22Rv1 (cell line): Measurements from ENCODE around the gene FAF1.

ENCODE experiments used
- ZFX ChIP-seq: fragments of 450-650 bp; IDR thresholded peaks from 2 replicates; pipeline ENCODE4 v1.6.1; 2017; ENCODE audit warnings: antibody characterized with exemption, borderline replicate concordance
- TF ChIP-seq, protein P1 (sequence below): fragments of 450-650 bp; IDR thresholded peaks from 2 replicates; pipeline ENCODE4 v1.5.1; 2017; ENCODE audit warnings: mild to moderate bottlenecking

DNA sequence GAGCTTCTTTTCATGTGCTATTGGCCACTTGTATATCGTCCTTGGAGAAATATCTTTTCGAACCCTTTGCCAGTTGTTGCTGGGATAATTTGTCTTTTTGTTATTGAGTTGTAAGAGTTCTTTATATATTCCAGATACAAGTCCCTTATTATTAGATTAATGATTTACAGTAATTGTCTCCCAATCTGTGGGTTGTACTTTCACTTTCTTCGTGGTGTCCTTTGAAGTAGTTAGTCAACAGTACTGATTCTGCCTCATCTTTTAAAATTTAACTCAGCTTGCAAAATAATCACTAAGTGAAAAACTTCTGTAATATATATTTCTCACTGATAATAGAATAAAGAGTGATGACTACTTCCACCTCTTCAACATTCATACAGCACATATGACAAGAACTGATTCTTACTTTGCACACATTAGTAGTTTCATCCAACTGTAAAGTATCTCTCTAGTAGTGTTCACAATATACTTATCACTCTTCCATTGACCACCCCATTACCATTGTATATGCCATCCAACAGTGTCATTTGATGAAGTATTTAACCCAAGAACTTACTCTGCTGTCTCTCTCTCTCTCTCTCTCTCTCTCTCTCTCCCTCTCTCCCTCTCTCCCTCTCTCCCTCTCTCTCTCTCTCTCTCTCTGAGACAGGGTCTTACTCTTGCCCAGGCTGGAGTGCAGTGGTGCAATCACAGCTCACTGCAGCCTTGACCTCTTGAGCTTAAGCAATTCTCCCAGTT is 432.6 kb downstream of the FAF1 start:
- TF ChIP-seq, protein P1, sequence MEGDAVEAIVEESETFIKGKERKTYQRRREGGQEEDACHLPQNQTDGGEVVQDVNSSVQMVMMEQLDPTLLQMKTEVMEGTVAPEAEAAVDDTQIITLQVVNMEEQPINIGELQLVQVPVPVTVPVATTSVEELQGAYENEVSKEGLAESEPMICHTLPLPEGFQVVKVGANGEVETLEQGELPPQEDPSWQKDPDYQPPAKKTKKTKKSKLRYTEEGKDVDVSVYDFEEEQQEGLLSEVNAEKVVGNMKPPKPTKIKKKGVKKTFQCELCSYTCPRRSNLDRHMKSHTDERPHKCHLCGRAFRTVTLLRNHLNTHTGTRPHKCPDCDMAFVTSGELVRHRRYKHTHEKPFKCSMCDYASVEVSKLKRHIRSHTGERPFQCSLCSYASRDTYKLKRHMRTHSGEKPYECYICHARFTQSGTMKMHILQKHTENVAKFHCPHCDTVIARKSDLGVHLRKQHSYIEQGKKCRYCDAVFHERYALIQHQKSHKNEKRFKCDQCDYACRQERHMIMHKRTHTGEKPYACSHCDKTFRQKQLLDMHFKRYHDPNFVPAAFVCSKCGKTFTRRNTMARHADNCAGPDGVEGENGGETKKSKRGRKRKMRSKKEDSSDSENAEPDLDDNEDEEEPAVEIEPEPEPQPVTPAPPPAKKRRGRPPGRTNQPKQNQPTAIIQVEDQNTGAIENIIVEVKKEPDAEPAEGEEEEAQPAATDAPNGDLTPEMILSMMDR = no peak
- no peak for TF ChIP-seq ZFX
